Measurements from ENCODE around the gene TRIM66. TPM values are rescaled to one million over a fixed set of nuclear protein-coding genes. Genes with fewer than 3 reads are reported as not detected.

TRIM66 gene
- total and polyA plus RNA-seq, 2 experiments from 2014 or later: 1.0 to 3.3 TPM

DNA sequence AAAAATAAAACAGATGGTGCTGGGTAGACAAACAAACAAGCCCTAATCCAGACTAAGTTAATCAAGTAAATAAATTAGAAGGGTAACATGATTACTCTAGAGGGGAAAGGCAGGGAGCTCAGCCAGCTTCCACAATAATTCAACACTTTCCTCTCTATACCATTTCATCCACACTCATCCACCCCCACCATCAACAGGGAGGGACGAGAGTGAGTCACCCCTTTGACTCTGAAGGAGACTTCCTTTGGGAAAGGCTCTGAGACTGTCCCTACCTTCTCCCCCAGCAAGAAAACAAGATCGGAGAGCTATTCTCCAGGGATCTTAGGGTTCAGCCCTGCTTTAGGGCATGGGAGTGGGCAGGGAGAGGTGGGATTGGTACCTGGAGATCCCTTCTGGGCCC, 33.1 kb downstream of the TRIM66 start (continued):
- TF ChIP-seq, protein P1, sequence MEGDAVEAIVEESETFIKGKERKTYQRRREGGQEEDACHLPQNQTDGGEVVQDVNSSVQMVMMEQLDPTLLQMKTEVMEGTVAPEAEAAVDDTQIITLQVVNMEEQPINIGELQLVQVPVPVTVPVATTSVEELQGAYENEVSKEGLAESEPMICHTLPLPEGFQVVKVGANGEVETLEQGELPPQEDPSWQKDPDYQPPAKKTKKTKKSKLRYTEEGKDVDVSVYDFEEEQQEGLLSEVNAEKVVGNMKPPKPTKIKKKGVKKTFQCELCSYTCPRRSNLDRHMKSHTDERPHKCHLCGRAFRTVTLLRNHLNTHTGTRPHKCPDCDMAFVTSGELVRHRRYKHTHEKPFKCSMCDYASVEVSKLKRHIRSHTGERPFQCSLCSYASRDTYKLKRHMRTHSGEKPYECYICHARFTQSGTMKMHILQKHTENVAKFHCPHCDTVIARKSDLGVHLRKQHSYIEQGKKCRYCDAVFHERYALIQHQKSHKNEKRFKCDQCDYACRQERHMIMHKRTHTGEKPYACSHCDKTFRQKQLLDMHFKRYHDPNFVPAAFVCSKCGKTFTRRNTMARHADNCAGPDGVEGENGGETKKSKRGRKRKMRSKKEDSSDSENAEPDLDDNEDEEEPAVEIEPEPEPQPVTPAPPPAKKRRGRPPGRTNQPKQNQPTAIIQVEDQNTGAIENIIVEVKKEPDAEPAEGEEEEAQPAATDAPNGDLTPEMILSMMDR (conservative IDR thresholded peaks at IDR 0.05; ENCODE audit: low read depth in 2 of 2): no peak
- no peak for TF ChIP-seq EZH2 (IDR thresholded peaks at IDR 0.05; ENCODE audit: low read depth, unreplicated experiment)
- TF ChIP-seq ZNF114 (CRISPR knock-in tag; IDR thresholded peaks at IDR 0.05): no peak
- TF ChIP-seq, protein P2, sequence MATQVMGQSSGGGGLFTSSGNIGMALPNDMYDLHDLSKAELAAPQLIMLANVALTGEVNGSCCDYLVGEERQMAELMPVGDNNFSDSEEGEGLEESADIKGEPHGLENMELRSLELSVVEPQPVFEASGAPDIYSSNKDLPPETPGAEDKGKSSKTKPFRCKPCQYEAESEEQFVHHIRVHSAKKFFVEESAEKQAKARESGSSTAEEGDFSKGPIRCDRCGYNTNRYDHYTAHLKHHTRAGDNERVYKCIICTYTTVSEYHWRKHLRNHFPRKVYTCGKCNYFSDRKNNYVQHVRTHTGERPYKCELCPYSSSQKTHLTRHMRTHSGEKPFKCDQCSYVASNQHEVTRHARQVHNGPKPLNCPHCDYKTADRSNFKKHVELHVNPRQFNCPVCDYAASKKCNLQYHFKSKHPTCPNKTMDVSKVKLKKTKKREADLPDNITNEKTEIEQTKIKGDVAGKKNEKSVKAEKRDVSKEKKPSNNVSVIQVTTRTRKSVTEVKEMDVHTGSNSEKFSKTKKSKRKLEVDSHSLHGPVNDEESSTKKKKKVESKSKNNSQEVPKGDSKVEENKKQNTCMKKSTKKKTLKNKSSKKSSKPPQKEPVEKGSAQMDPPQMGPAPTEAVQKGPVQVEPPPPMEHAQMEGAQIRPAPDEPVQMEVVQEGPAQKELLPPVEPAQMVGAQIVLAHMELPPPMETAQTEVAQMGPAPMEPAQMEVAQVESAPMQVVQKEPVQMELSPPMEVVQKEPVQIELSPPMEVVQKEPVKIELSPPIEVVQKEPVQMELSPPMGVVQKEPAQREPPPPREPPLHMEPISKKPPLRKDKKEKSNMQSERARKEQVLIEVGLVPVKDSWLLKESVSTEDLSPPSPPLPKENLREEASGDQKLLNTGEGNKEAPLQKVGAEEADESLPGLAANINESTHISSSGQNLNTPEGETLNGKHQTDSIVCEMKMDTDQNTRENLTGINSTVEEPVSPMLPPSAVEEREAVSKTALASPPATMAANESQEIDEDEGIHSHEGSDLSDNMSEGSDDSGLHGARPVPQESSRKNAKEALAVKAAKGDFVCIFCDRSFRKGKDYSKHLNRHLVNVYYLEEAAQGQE (IDR thresholded peaks at IDR 0.05; ENCODE audit: unreplicated experiment): no peak

DNA sequence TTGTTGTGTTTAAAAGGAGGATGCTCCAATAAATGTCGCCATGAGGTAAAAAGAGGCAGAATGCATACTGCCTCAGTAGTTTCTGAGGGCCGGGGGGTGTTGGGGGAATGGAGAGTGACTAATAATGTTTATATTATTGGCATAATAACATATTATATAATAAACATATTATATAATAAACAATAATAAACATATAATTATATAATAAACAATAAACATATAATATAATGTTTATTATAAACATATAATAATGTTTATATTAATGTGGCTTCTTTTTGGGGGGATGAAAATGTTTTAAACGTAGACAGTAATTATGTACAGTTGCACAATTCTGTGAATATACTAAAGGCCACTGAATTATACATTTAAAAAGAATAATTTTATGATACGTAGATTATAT, 35.6 kb downstream of the TRIM66 start:
- Histone ChIP-seq H3K9me2 (ENCODE audit: insufficient read depth) (no peaks in the 10 kb centered on the region), H3K4me2 (no peak overlapping the region), H3K36me3 (ENCODE audit: insufficient read depth) (no peaks in the 10 kb centered on the region), H3K4me1 (ENCODE audit: insufficient read depth) (no peaks in the 10 kb centered on the region), H3K27ac (ENCODE audit: low read depth) (no peak overlapping the region), H4K20me1 (replicated peaks; ENCODE audit: insufficient read depth) (no peaks in the 10 kb centered on the region), H3K4me3 (no peak overlapping the region), H2AFZ (no peak overlapping the region), H3K79me2 (replicated peaks; ENCODE audit: insufficient read depth) (no peaks in the 10 kb centered on the region), H3K27me3 (ENCODE audit: insufficient read depth) (no peaks in the 10 kb centered on the region), H3F3A (replicated peaks; ENCODE audit: low read depth) (no peaks in the 10 kb centered on the region)
- H3K4me3 Mint-ChIP-seq: no peak overlapping the region
- ATAC-seq (no peak), DNase-seq (ENCODE audit: low spot score) (no peak)
- H3K27ac Mint-ChIP-seq: no peak overlapping the region
- H3K4me1 Mint-ChIP-seq: peaks cover 2% of the 10 kb centered on the region
- H3K27me3 Mint-ChIP-seq (ENCODE audit: insufficient read depth, low read depth, poor library complexity): no peaks in the 10 kb centered on the region
- no peaks in the 10 kb centered on the region for H3K9me3 Mint-ChIP-seq
- TF ChIP-seq EZH2 (IDR thresholded peaks at IDR 0.05; ENCODE audit: low read depth, unreplicated experiment) (no peak), NANOG (IDR thresholded peaks at IDR 0.05; ENCODE audit: borderline replicate concordance) (no peak)
- 0 out of 3 replicates have a peak, but pooled peaks cover 2% of the 10 kb centered on the region for H3K36me3 Mint-ChIP-seq (ENCODE audit: low read depth)

DNA sequence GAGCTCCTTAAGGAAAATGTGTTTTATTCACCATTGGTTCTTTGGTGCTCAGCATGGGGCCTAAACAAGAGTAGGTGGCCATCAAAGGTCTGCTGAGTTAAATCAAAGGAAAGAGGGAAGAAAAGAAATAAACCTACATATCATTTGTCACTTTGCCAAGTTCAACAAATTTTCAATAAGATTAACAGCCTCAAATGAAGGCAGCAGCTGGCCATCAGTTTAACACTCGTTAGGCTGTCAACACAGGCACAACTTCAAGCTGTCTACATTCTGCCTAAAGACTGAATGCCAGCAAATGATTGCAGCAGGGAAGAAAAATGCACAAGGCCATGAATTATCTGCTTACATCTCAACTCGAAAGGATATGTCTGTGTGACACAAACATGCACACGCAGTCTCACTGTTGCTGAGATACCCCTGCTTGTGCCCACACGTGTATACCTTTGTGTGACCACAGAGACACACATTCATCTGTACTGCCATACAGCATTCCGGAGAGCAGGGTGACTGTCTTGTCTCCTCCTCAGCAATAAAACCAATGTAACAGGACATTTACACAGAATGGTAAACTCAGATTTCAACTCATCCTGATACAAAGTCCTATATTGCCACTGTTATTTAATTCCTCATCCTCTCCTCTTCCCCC, 40.1 kb downstream of the TRIM66 start:
- Histone ChIP-seq H2AFZ (no peak overlapping the region), H3K27me3 (ENCODE audit: insufficient read depth) (no peaks in the 10 kb centered on the region), H4K20me1 (replicated peaks; ENCODE audit: insufficient read depth) (no peaks in the 10 kb centered on the region), H3K4me1 (ENCODE audit: insufficient read depth) (peaks cover 14% of the 10 kb centered on the region; the same call in 1 of the 2 replicates), H3K79me2 (replicated peaks; ENCODE audit: insufficient read depth) (no peaks in the 10 kb centered on the region), H3K4me3 (no peak overlapping the region), H3K9me2 (ENCODE audit: insufficient read depth) (no peaks in the 10 kb centered on the region), H3K27ac (ENCODE audit: low read depth) (no peak overlapping the region), H3F3A (replicated peaks; ENCODE audit: low read depth) (no peaks in the 10 kb centered on the region), H3K36me3 (ENCODE audit: insufficient read depth) (no peaks in the 10 kb centered on the region), H3K4me2 (no peak overlapping the region)
- Mint-ChIP-seq H3K36me3 (ENCODE audit: low read depth) (0 out of 3 replicates have a peak, but pooled peaks cover 5% of the 10 kb centered on the region), H3K27ac (no peak overlapping the region), H3K9me3 (no peaks in the 10 kb centered on the region), H3K4me3 (no peak overlapping the region), H3K4me1 (peaks cover 24% of the 10 kb centered on the region), H3K27me3 (ENCODE audit: insufficient read depth, low read depth, poor library complexity) (no peaks in the 10 kb centered on the region)
- DNase-seq (ENCODE audit: low spot score) (no peak), ATAC-seq (no peak)
- TF ChIP-seq, protein P3, sequence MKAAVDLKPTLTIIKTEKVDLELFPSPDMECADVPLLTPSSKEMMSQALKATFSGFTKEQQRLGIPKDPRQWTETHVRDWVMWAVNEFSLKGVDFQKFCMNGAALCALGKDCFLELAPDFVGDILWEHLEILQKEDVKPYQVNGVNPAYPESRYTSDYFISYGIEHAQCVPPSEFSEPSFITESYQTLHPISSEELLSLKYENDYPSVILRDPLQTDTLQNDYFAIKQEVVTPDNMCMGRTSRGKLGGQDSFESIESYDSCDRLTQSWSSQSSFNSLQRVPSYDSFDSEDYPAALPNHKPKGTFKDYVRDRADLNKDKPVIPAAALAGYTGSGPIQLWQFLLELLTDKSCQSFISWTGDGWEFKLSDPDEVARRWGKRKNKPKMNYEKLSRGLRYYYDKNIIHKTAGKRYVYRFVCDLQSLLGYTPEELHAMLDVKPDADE (IDR thresholded peaks at IDR 0.05): no peak
- TF ChIP-seq, protein P1 (conservative IDR thresholded peaks at IDR 0.05; ENCODE audit: low read depth in 2 of 2): no peak
- TF ChIP-seq EZH2 (IDR thresholded peaks at IDR 0.05; ENCODE audit: low read depth, unreplicated experiment): no peak
- no peak for TF ChIP-seq STAT1 (IDR thresholded peaks at IDR 0.05; ENCODE audit: unreplicated experiment)
- no peak for TF ChIP-seq NANOG (IDR thresholded peaks at IDR 0.05; ENCODE audit: borderline replicate concordance)
